ENCODE results near the gene GRM4. TPM values are rescaled to one million over a fixed set of nuclear protein-coding genes. Genes with fewer than 3 reads are reported as not detected.

The GRM4 gene
- total RNA-seq, 5 donors from 2014 or later (not counting 1 experiment from before 2014, with no cell fraction given): 0.10 to 0.38 (median 0.21) TPM; not detected in 1

DNA sequence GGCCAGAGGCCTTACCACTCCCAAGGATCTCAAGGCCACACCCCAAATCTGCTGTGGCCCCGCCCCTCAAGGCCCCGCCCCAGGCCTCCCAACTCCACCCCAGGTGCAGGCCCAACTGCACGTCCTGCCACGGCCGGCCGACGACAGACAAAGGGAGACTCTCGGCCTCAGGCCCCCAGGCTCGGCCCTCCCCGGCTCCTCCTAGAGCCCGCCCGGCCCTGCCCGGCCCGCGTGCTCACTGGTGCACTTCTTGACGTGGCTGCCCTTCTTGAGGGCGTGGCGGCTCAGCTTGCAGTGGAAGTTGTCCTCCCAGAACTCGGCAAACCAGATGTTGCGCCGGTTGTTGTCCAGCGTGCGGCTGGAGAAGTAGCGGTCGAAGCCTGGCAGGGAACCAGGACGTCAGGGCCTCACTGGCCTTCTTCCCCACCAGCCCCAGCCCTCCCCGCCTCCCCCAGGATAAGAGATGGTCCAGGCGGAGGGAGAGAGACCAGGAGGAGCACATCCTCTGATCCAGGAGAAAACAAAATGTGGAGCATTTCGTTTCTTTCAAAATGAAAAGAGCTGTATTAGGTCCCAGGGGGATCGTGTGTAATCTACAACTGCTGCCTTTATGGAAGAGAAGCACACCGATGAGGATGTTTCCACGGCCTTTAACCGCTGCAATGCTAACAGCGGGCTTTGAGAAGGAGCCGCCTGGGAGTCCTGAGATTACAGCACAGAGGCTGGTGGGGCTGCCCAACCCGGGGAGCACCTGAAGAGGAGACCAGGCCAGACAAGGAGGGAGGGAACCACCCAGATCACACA is 89.4 kb downstream of the GRM4 start:
- ChIA-PET POLR2A (no interaction called here), CTCF (no interaction called here)
- peaks cover 0 to 3% of the 10 kb centered on the region in 2 donors for H3K27me3 Mint-ChIP-seq
- Histone ChIP-seq H3K9me3 (no peaks in the 10 kb centered on the region), H3K4me3 (ENCODE audit: control insufficient read depth in 1 of 2, extremely low read depth in 1 of 2, low read length in 1 of 2) (no peak overlapping the region), H3K27me3 (replicated peaks in 1 of 2; ENCODE audit: control insufficient read depth in 2 of 2, extremely low read depth in 1 of 2, insufficient read depth in 2 of 2, low read length in 1 of 2) (peaks cover 0 to 60% of the 10 kb centered on the region in 2 experiments), H3K4me1 (ENCODE audit: control insufficient read depth in 1 of 2, extremely low read depth in 1 of 2, insufficient read depth in 2 of 2, low read length in 2 of 2) (peaks cover 0 to 4% of the 10 kb centered on the region in 2 experiments), H3K36me3 (ENCODE audit: control insufficient read depth in 2 of 2, extremely low read depth in 1 of 2, insufficient read depth in 1 of 2, low read length in 1 of 2) (no peaks in the 10 kb centered on the region), H3K27ac (ENCODE audit: low read length) (no peak overlapping the region)
- H3K4me3 Mint-ChIP-seq: no peak overlapping the region
- H3K4me1 Mint-ChIP-seq: peaks cover 0 to 10% (median 4%) of the 10 kb centered on the region in 3 donors
- WGBS (ENCODE audit: insufficient coverage): 75% methylated on average over 26 of the region's 36 CpGs
- DNase-seq: no peak
- no peak for ATAC-seq (replicated peaks in 1 of 4)
- no peaks in the 10 kb centered on the region for H3K36me3 Mint-ChIP-seq
- H3K27ac Mint-ChIP-seq: no peak overlapping the region
- H3K9me3 Mint-ChIP-seq: no peaks in the 10 kb centered on the region

DNA sequence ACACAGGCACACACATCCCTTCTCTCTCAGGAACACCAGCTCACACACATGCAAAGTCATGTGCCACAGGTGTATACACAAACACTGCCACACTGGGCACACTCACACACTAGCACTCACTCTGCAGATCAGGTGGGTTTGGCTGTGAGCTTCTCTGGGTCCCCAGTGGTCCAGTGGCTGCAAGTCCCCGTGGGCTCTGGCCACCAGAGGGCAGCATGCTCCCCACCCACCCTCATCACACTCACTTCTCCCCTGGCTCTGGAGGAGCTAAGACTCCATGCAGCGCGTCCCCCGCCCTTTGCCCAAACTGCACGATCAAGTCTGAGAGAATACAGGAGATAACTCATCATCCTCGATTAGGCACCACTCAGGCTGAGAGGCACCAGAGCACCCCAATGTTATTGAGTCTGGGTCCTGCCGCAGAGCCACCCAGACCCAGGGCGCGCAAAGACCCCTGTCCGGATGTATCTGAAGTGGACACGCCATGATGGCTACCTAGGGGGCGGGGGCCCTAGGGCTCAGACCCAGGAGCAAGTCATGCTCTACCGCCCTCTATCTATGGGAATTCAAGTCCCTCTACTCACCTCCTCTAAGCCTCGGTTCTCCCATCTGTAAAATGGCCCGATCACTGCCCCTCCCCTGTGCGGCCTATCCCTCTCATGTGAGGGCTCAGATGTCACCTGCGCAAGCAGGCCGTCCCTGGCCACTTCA is 90.5 kb downstream of the GRM4 start:
- Mint-ChIP-seq H3K4me3 (no peak overlapping the region), H3K36me3 (no peaks in the 10 kb centered on the region), H3K4me1 (peaks cover 0 to 10% (median 4%) of the 10 kb centered on the region in 3 donors), H3K9me3 (no peaks in the 10 kb centered on the region), H3K27me3 (peaks cover 1 to 3% of the 10 kb centered on the region in 2 donors), H3K27ac (no peak overlapping the region)
- H3K4me3 ChIP-seq (ENCODE audit: control insufficient read depth in 1 of 2, extremely low read depth in 1 of 2, low read length in 1 of 2): no peak overlapping the region
- no peaks in the 10 kb centered on the region for H3K9me3 ChIP-seq
- H3K4me1 ChIP-seq (ENCODE audit: control insufficient read depth in 1 of 2, extremely low read depth in 1 of 2, insufficient read depth in 2 of 2, low read length in 2 of 2): peaks cover 0 to 4% of the 10 kb centered on the region in 2 experiments
- DNase-seq (peak; percentile 13 to 76 (median 48)), ATAC-seq (replicated peaks in 1 of 4) (peak; percentile 66 to 81 (median 74))
- POLR2A ChIA-PET: no interaction called here
- no peaks in the 10 kb centered on the region for H3K36me3 ChIP-seq (ENCODE audit: control insufficient read depth in 2 of 2, extremely low read depth in 1 of 2, insufficient read depth in 1 of 2, low read length in 1 of 2)
- WGBS (ENCODE audit: insufficient coverage): 63% methylated on average over 17 of the region's 18 CpGs
- H3K27me3 ChIP-seq (replicated peaks in 1 of 2; ENCODE audit: control insufficient read depth in 2 of 2, extremely low read depth in 1 of 2, insufficient read depth in 2 of 2, low read length in 1 of 2): peaks cover 0 to 60% of the 10 kb centered on the region in 2 experiments
- H3K27ac ChIP-seq (ENCODE audit: low read length): no peak overlapping the region
- CTCF ChIA-PET: interaction anchor here in 1 of 2 donors (0.6 to 1.1 kb wide), 3 partner anchors 90 to 316 kb away, joined by 3 to 6 read pairs (median 3); partner anchors contain the start of gene GRM4

DNA sequence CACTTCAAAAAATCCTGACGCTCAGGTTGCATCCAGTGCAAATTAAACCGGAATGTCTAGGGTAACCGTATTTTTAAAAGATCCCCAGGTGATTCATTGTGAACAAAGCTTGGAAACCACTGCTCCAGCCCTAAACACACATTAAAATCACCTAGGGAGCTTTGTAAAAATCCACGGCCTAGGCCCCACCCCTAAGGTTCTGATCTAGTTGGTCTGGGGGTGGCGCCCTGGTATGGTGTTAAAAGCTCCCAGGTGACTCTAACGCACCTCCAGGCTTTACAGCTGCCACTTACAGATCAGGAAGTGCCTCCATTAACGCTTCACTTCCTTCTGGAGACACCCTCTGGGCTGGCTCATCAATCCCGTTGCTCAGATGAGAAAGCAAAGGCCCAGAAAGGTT is 92.2 kb downstream of the GRM4 start:
- Histone ChIP-seq H3K4me1 (ENCODE audit: control insufficient read depth in 1 of 2, extremely low read depth in 1 of 2, insufficient read depth in 2 of 2, low read length in 2 of 2) (peaks cover 0 to 4% of the 10 kb centered on the region in 2 experiments), H3K27me3 (replicated peaks in 1 of 2; ENCODE audit: control insufficient read depth in 2 of 2, extremely low read depth in 1 of 2, insufficient read depth in 2 of 2, low read length in 1 of 2) (peaks cover 0 to 58% of the 10 kb centered on the region in 2 experiments), H3K9me3 (no peaks in the 10 kb centered on the region), H3K4me3 (ENCODE audit: control insufficient read depth in 1 of 2, extremely low read depth in 1 of 2, low read length in 1 of 2) (no peak overlapping the region), H3K36me3 (ENCODE audit: control insufficient read depth in 2 of 2, extremely low read depth in 1 of 2, insufficient read depth in 1 of 2, low read length in 1 of 2) (no peaks in the 10 kb centered on the region), H3K27ac (ENCODE audit: low read length) (no peak overlapping the region)
- ChIA-PET POLR2A (no interaction called here), CTCF (interaction anchor here (0.6 to 1.0 kb wide), 7 partner anchors 11 to 283 kb away, joined by 3 to 7 read pairs (median 3); no protein-coding TSS in a partner anchor)
- H3K4me3 Mint-ChIP-seq: no peak overlapping the region
- no peak overlapping the region for H3K27ac Mint-ChIP-seq
- H3K4me1 Mint-ChIP-seq: peaks cover 0 to 10% (median 4%) of the 10 kb centered on the region in 3 donors
- ATAC-seq (replicated peaks in 1 of 4) (no peak), DNase-seq (no peak)
- H3K36me3 Mint-ChIP-seq: no peaks in the 10 kb centered on the region
- no peaks in the 10 kb centered on the region for H3K9me3 Mint-ChIP-seq
- 74% methylated on average over 5 of the region's 8 CpGs for WGBS (ENCODE audit: insufficient coverage)
- H3K27me3 Mint-ChIP-seq: peaks cover 9 to 11% of the 10 kb centered on the region in 2 donors

DNA sequence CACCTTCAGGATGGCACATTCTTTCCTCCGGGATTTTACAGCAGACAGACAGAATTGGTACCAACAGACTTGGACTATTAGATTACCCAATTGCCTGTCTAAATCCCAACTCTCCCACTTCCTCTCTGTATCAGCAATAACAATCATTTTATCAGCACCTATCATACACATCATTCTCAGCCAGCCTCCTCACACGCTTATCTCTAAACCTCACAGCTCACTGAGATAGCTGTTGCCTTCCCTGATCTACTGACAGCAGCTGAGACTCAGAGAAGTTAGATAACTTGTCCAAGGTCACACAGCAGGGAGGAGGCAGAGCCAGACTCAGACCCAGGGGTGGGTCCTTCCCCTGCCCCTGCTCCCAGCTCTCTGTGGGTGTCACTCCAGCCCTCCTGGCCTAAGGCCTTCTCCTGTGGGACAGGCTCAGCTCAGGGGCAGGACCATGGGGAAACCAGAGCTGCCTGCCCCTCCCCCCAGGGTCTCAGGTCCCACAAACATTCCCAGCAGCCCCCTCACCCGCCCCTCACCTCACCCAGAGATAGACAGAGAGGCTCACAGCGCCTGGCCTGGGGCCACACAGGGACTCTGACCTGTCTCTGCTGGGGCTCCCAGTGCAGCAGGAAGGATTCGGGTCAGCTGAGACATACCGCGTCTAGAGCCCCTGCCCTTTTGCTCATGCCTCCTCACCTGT is 92.8 kb downstream of the GRM4 start:
- Mint-ChIP-seq H3K27me3 (peaks cover 9 to 11% of the 10 kb centered on the region in 2 donors), H3K4me1 (peaks cover 0 to 10% (median 4%) of the 10 kb centered on the region in 3 donors), H3K9me3 (no peaks in the 10 kb centered on the region), H3K27ac (no peak overlapping the region), H3K36me3 (no peaks in the 10 kb centered on the region), H3K4me3 (no peak overlapping the region)
- H3K36me3 ChIP-seq (ENCODE audit: control insufficient read depth in 2 of 2, extremely low read depth in 1 of 2, insufficient read depth in 1 of 2, low read length in 1 of 2): no peaks in the 10 kb centered on the region
- CTCF ChIA-PET: interaction anchor here in 1 of 2 donors (0.7 to 1.0 kb wide), 2 partner anchors 10 to 16 kb away, joined by 3 read pairs; no protein-coding TSS in a partner anchor
- peaks cover 0 to 60% of the 10 kb centered on the region in 2 experiments for H3K27me3 ChIP-seq (replicated peaks in 1 of 2; ENCODE audit: control insufficient read depth in 2 of 2, extremely low read depth in 1 of 2, insufficient read depth in 2 of 2, low read length in 1 of 2)
- no peak for ATAC-seq (replicated peaks in 1 of 4)
- WGBS (ENCODE audit: insufficient coverage): 83% methylated on average over 7 of the region's 7 CpGs
- POLR2A ChIA-PET: no interaction called here
- no peak overlapping the region for H3K27ac ChIP-seq (ENCODE audit: low read length)
- no peak overlapping the region for H3K4me3 ChIP-seq (ENCODE audit: control insufficient read depth in 1 of 2, extremely low read depth in 1 of 2, low read length in 1 of 2)
- DNase-seq: no peak
- H3K4me1 ChIP-seq (ENCODE audit: control insufficient read depth in 1 of 2, extremely low read depth in 1 of 2, insufficient read depth in 2 of 2, low read length in 2 of 2): peaks cover 0 to 4% of the 10 kb centered on the region in 2 experiments
- H3K9me3 ChIP-seq: no peaks in the 10 kb centered on the region

DNA sequence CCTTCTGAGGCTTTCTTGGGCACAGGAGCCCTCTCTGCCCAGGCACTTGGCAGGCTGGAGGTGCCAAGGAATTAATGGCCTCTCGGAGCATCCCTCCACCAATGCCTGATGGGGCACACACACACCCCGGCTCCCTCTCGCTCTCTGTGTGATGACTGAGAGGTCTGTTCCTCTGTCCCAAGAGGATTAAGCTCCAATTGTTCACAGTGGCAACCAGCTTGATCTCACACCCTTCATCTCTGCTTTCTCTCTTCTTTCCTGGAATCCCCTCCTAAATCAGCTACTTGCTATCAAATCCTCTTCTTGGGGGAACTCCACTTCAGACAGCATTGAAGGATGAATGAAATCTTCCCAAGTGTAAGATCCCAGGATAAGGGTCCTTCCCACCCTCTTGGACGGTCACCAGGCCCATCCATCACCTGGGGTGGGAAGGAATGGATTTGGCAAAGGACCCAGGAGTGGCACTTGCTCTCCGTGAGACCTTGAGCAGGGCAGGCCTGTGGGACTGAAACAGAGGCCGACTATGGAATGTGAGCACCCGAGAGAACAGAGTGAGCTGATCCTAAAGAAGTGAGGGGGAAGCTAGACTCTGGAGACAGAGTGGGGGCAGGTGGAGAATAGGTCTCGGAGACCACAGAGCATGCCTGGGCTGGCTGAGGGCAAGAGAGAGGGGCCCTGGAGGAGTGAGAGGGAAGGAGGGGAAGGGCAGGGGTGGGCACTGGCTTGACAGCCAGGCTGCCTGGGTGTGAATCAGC is 93.6 kb downstream of the GRM4 start:
- Mint-ChIP-seq H3K27me3 (peaks cover 9 to 11% of the 10 kb centered on the region in 2 donors), H3K4me1 (peaks cover 0 to 10% (median 4%) of the 10 kb centered on the region in 3 donors), H3K27ac (no peak overlapping the region), H3K36me3 (no peaks in the 10 kb centered on the region), H3K4me3 (no peak overlapping the region), H3K9me3 (no peaks in the 10 kb centered on the region)
- Histone ChIP-seq H3K9me3 (no peaks in the 10 kb centered on the region), H3K4me3 (ENCODE audit: control insufficient read depth in 1 of 2, extremely low read depth in 1 of 2, low read length in 1 of 2) (no peak overlapping the region), H3K36me3 (ENCODE audit: control insufficient read depth in 2 of 2, extremely low read depth in 1 of 2, insufficient read depth in 1 of 2, low read length in 1 of 2) (no peaks in the 10 kb centered on the region), H3K27me3 (replicated peaks in 1 of 2; ENCODE audit: control insufficient read depth in 2 of 2, extremely low read depth in 1 of 2, insufficient read depth in 2 of 2, low read length in 1 of 2) (peaks cover 0 to 55% of the 10 kb centered on the region in 2 experiments), H3K27ac (ENCODE audit: low read length) (no peak overlapping the region), H3K4me1 (ENCODE audit: control insufficient read depth in 1 of 2, extremely low read depth in 1 of 2, insufficient read depth in 2 of 2, low read length in 2 of 2) (peaks cover 0 to 4% of the 10 kb centered on the region in 2 experiments)
- POLR2A ChIA-PET: interaction anchor here in 1 of 2 donors (0.7 kb wide), 1 partner anchor 42 kb away, joined by 3 read pairs; no protein-coding TSS in a partner anchor
- 77% methylated on average over 5 of the region's 8 CpGs for WGBS (ENCODE audit: insufficient coverage)
- no peak for DNase-seq
- ATAC-seq (replicated peaks in 1 of 4): no peak
- CTCF ChIA-PET: interaction anchor here in 1 of 2 donors (0.6 to 0.7 kb wide), 2 partner anchors 539 to 563 kb away, joined by 3 read pairs; no protein-coding TSS in a partner anchor

Measured in T-cell (primary cell).